ENCODE data around the gene SDCCAG8. TPM values are rescaled to one million over a fixed set of nuclear protein-coding genes. Genes with fewer than 3 reads are reported as not detected.

The SDCCAG8 gene
- total and polyA plus RNA-seq, 2 of the 8 experiments (the other 6 are each of a cell fraction or from before 2014, with no cell fraction given), result 15.6 to 21.0 TPM

DNA sequence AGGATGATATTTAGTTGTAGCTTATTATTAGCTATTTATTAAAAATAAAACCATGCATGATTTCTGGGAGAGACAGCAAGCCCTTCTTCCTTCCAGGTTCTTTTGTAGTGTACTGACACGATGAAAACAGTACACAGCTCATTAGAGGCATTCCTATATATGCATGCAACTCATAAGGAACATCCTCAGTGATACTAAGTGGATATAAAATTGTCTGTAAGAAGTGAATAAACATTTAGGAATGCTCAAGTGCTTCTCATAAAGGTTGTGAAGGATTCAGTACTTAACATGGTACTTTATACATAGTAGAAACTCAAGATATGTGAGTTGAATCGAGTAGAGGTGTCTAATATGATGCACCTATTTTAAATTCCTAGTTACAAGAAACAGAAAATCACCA lies 287.7 kb downstream of the SDCCAG8 start:
- POLR2A ChIA-PET (ENCODE audit: partially characterized antibody), result interaction anchor here (0.6 kb wide), 1 partner anchor 91 kb away, joined by 3 read pairs; no protein-coding TSS in a partner anchor
- H2AK5ac ChIP-seq (ENCODE audit: low read depth, low read length), result no peak overlapping the region
- H3K9ac ChIP-seq (replicated peaks in 1 of 4; ENCODE audit: extremely low read depth in 1 of 4, low read depth in 3 of 4, low read length in 3 of 4), result no peak overlapping the region
- no peak overlapping the region for H2BK15ac ChIP-seq (ENCODE audit: low read length)
- H2BK5ac ChIP-seq (ENCODE audit: low read depth, low read length), result no peak overlapping the region
- no peak overlapping the region for H2AFZ ChIP-seq (ENCODE audit: low read length)
- 92% methylated on average over 2 of the region's 2 CpGs; no CpG with 5 or more reads in 1 of the 2 experiments for WGBS, 2 experiments (ENCODE audit: extremely low coverage in 1 of 2, insufficient coverage in 1 of 2, insufficient read length in 1 of 2, insufficient replicate concordance in 2 of 2, low coverage in 1 of 2, low lambda C conversion rate in 2 of 2, missing lambda C conversion rate in 1 of 2)
- no peaks in the 10 kb centered on the region for H3K36me3 ChIP-seq (ENCODE audit: control insufficient read depth in 2 of 4, insufficient read depth in 4 of 4, low read length in 3 of 4)
- H3K18ac ChIP-seq (ENCODE audit: extremely low read depth, low read length), result no peak overlapping the region
- H4K5ac ChIP-seq (ENCODE audit: insufficient read length, low read depth, low read length), result no peak overlapping the region
- no peak overlapping the region for H3K4ac ChIP-seq (replicated peaks; ENCODE audit: insufficient read length, low read depth, low read length)
- no peak overlapping the region for H2BK20ac ChIP-seq (ENCODE audit: low read length)
- no peaks in the 10 kb centered on the region for H3K27me3 ChIP-seq (replicated peaks in 1 of 4; ENCODE audit: control insufficient read depth in 3 of 4, extremely low read depth in 1 of 4, insufficient read depth in 3 of 4, low read length in 3 of 4)
- CTCF ChIA-PET (ENCODE audit: partially characterized antibody), result interaction anchor here (0.8 to 2.0 kb wide), 4 partner anchors 15 to 158 kb away, joined by 3 to 5 read pairs (median 3); no protein-coding TSS in a partner anchor
- no peaks in the 10 kb centered on the region for H3K79me2 ChIP-seq (ENCODE audit: control insufficient read depth in 1 of 2, insufficient read depth in 2 of 2, low read length in 2 of 2)
- no peak overlapping the region for H3K56ac ChIP-seq (replicated peaks; ENCODE audit: insufficient read length, low read depth, low read length)
- H2BK12ac ChIP-seq (ENCODE audit: low read depth, low read length), result no peak overlapping the region
- H4K8ac ChIP-seq (ENCODE audit: extremely low read depth, insufficient read depth, low read length), result no peak overlapping the region
- no peak overlapping the region for H2BK120ac ChIP-seq (replicated peaks; ENCODE audit: low read depth, low read length)
- H4K91ac ChIP-seq (replicated peaks; ENCODE audit: insufficient read length, low read length), result no peak overlapping the region
- no peak overlapping the region for H3K14ac ChIP-seq (ENCODE audit: insufficient read length)
- no peak overlapping the region for H3K23ac ChIP-seq (ENCODE audit: insufficient read length)
- FAIRE-seq, result no peak
- H3K27ac ChIP-seq (ENCODE audit: low read depth, low read length), result no peak overlapping the region
- H4K20me1 ChIP-seq (replicated peaks in 1 of 2; ENCODE audit: control insufficient read depth in 1 of 2, insufficient read depth in 2 of 2, low read length in 2 of 2), result no peaks in the 10 kb centered on the region
- DNase-seq (ENCODE audit: low read depth in 1 of 2, low spot score in 2 of 2), result no peak
- H3K9me3 ChIP-seq (ENCODE audit: insufficient read depth in 2 of 2, low read depth in 1 of 2, low read length in 1 of 2), result no peaks in the 10 kb centered on the region
- H3K4me1 ChIP-seq (replicated peaks in 1 of 4; ENCODE audit: control insufficient read depth in 3 of 4, insufficient read depth in 4 of 4, low read length in 3 of 4), result no peaks in the 10 kb centered on the region
- H3K23me2 ChIP-seq (ENCODE audit: low read depth, low read length), result no peaks in the 10 kb centered on the region
- TF ChIP-seq HDAC2 (IDR thresholded peaks at IDR 0.05; ENCODE audit: borderline replicate concordance in 1 of 2, low read depth in 2 of 2, low read length in 2 of 2), result no peak
- TF ChIP-seq POLR2A (IDR thresholded peaks at IDR 0.05; ENCODE audit: control extremely low read depth in 1 of 2, low read depth in 2 of 2, low read length in 2 of 2), result no peak
- no peak for TF ChIP-seq EGR1 (IDR thresholded peaks at IDR 0.05; ENCODE audit: borderline replicate concordance, low read depth, low read length)
- TF ChIP-seq POU5F1 (IDR thresholded peaks at IDR 0.05; ENCODE audit: low read depth, low read length), result no peak
- TF ChIP-seq, protein P1, sequence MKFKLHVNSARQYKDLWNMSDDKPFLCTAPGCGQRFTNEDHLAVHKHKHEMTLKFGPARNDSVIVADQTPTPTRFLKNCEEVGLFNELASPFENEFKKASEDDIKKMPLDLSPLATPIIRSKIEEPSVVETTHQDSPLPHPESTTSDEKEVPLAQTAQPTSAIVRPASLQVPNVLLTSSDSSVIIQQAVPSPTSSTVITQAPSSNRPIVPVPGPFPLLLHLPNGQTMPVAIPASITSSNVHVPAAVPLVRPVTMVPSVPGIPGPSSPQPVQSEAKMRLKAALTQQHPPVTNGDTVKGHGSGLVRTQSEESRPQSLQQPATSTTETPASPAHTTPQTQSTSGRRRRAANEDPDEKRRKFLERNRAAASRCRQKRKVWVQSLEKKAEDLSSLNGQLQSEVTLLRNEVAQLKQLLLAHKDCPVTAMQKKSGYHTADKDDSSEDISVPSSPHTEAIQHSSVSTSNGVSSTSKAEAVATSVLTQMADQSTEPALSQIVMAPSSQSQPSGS (IDR thresholded peaks at IDR 0.05; ENCODE audit: low read length), result no peak
- TF ChIP-seq POLR2AphosphoS5 (IDR thresholded peaks at IDR 0.05; ENCODE audit: low read depth, low read length), result no peak
- no peak for TF ChIP-seq RNF2 (IDR thresholded peaks at IDR 0.05; ENCODE audit: borderline replicate concordance, low read depth, low read length, missing control alignments, poor library complexity, severe bottlenecking)
- H3K79me1 ChIP-seq (ENCODE audit: low read depth, low read length), result no peaks in the 10 kb centered on the region
- H3K4me2 ChIP-seq (ENCODE audit: insufficient read depth in 1 of 2, low read depth in 2 of 2, low read length in 2 of 2), result no peak overlapping the region
- no peak overlapping the region for H3K4me3 ChIP-seq (ENCODE audit: extremely low read depth in 1 of 4, insufficient read depth in 2 of 4, low read depth in 3 of 4, low read length in 4 of 4)

Measured in H1 (cell line).